ENCODE measurements around the gene TPT1. TPM values are rescaled to one million over a fixed set of nuclear protein-coding genes. Genes with fewer than 3 reads are reported as not detected.

Gene TPT1
- total RNA-seq, 1 donor = 2,232 TPM

GRCh38 chr13:45333977-45334922 is 6.7 kb downstream of the TPT1 start:
- H3K27me3 ChIP-seq (ENCODE audit: insufficient read depth, low read length) = no peaks in the 10 kb centered on the region
- peak overlapping the region; percentile 20 for H3K27ac ChIP-seq (ENCODE audit: low read depth, low read length)
- no peaks in the 10 kb centered on the region for H3K9me3 ChIP-seq (ENCODE audit: low read depth, low read length)
- H3K79me2 ChIP-seq (ENCODE audit: insufficient read depth, low read length) = peaks cover 24% of the 10 kb centered on the region
- peaks cover 44% of the 10 kb centered on the region for H3K36me3 ChIP-seq (ENCODE audit: insufficient read depth, low read length)
- peaks cover 84% of the 10 kb centered on the region for H3K4me1 ChIP-seq (ENCODE audit: insufficient read depth, low read length)
- H3K4me3 ChIP-seq (ENCODE audit: insufficient read depth, low read length) = no peak overlapping the region
- DNase-seq (ENCODE audit: insufficient read length, low spot score, missing footprints) = peak; percentile 9
- peaks cover 57% of the 10 kb centered on the region for H4K20me1 ChIP-seq (ENCODE audit: insufficient read depth, low read length)
- no peak overlapping the region for H2AFZ ChIP-seq (ENCODE audit: low read length)
- no peak for TF ChIP-seq CTCF (IDR thresholded peaks at IDR 0.05; ENCODE audit: extremely low read depth, low read depth, low read length)
- H3K4me2 ChIP-seq (ENCODE audit: insufficient read depth, low read length) = no peak overlapping the region

GRCh38 chr13:45333251-45333976 is 7.6 kb downstream of the TPT1 start:
- Histone ChIP-seq H3K9me3 (ENCODE audit: low read depth, low read length) (no peaks in the 10 kb centered on the region), H3K36me3 (ENCODE audit: insufficient read depth, low read length) (peaks cover 35% of the 10 kb centered on the region), H4K20me1 (ENCODE audit: insufficient read depth, low read length) (peaks cover 49% of the 10 kb centered on the region), H3K4me2 (ENCODE audit: insufficient read depth, low read length) (peak overlapping the region; percentile 8), H3K27me3 (ENCODE audit: insufficient read depth, low read length) (no peaks in the 10 kb centered on the region), H3K4me1 (ENCODE audit: insufficient read depth, low read length) (peaks cover 84% of the 10 kb centered on the region), H3K79me2 (ENCODE audit: insufficient read depth, low read length) (peaks cover 16% of the 10 kb centered on the region), H3K4me3 (ENCODE audit: insufficient read depth, low read length) (no peak overlapping the region), H3K27ac (ENCODE audit: low read depth, low read length) (peak overlapping the region; percentile 58), H2AFZ (ENCODE audit: low read length) (no peak overlapping the region)
- no peak for TF ChIP-seq CTCF (IDR thresholded peaks at IDR 0.05; ENCODE audit: extremely low read depth, low read depth, low read length)
- no peak for DNase-seq (ENCODE audit: insufficient read length, low spot score, missing footprints)

- peaks cover 78% of the 10 kb centered on the region for H3K4me1 ChIP-seq (ENCODE audit: insufficient read depth, low read length)
- TF ChIP-seq CTCF (IDR thresholded peaks at IDR 0.05; ENCODE audit: extremely low read depth, low read depth, low read length) = no peak
- H3K79me2 ChIP-seq (ENCODE audit: insufficient read depth, low read length) = peaks cover 10% of the 10 kb centered on the region
- H2AFZ ChIP-seq (ENCODE audit: low read length) = no peak overlapping the region
- DNase-seq (ENCODE audit: insufficient read length, low spot score, missing footprints) = no peak
- peak overlapping the region; percentile 8 for H3K4me2 ChIP-seq (ENCODE audit: insufficient read depth, low read length)
- no peaks in the 10 kb centered on the region for H3K9me3 ChIP-seq (ENCODE audit: low read depth, low read length)
- H3K36me3 ChIP-seq (ENCODE audit: insufficient read depth, low read length) = peaks cover 30% of the 10 kb centered on the region
- H3K27ac ChIP-seq (ENCODE audit: low read depth, low read length) = peak overlapping the region; percentile 58
- H4K20me1 ChIP-seq (ENCODE audit: insufficient read depth, low read length) = peaks cover 43% of the 10 kb centered on the region
- no peaks in the 10 kb centered on the region for H3K27me3 ChIP-seq (ENCODE audit: insufficient read depth, low read length)
- H3K4me3 ChIP-seq (ENCODE audit: insufficient read depth, low read length) = no peak overlapping the region
These were observed 8.2 kb downstream of the TPT1 start for GRCh38 chr13:45332831-45333219.

Data from osteoblast (primary cell).